ENCODE data around the gene VPS51.
"Not testable (repeated sequence)": the region's sequence is repeated elsewhere in the genome, so short reads cannot be mapped to it uniquely, and the experiment has no call there.

Gene VPS51

GRCh38 chr11:65108469-65109123, 12.6 kb downstream of the VPS51 start:
- DNase-seq, result no peak

GRCh38 chr11:65109231-65110198, 13.5 kb downstream of the VPS51 start:
- DNase-seq, result no peak

GRCh38 chr11:65110354-65110861, 14.4 kb downstream of the VPS51 start:
- peak; percentile 99 for DNase-seq

GRCh38 chr11:65111159-65111743, 15.2 kb downstream of the VPS51 start:
- DNase-seq, result no peak

GRCh38 chr11:65111744-65112545, 15.9 kb downstream of the VPS51 start, which contains the start of gene TM7SF2:
TSS of gene TM7SF2 (plus strand) at chr11:65111872. CDS start at chr11:65112016, 144 bp downstream.
- DNase-seq, result peak; percentile 96 to 97

GRCh38 chr11:65112546-65113360, 16.7 kb downstream of the VPS51 start:
- peak; percentile 76 to 80 for DNase-seq

- DNase-seq, result no peak
Observed at GRCh38 chr11:65113361-65113756, 17.3 kb downstream of the VPS51 start.

GRCh38 chr11:65113839-65114238, 17.8 kb downstream of the VPS51 start:
- no peak for DNase-seq

- DNase-seq, result no peak
Observed at GRCh38 chr11:65114538-65115171, 18.6 kb downstream of the VPS51 start.

GRCh38 chr11:65115361-65116082, 19.5 kb downstream of the VPS51 start:
- no peak for DNase-seq

- DNase-seq, result peak; percentile 62 to 70
Observed at GRCh38 chr11:65116370-65117205, 20.6 kb downstream of the VPS51 start.

- DNase-seq, result peak; percentile 100
Observed at GRCh38 chr11:65117206-65118096, 21.4 kb downstream of the VPS51 start, which contains the start of gene ZNHIT2. TSS of gene ZNHIT2 (minus strand) at chr11:65117701. CDS start at chr11:65117653, 48 bp downstream.

- DNase-seq, result no peak
Observed at GRCh38 chr11:65118097-65118837, 22.3 kb downstream of the VPS51 start.

- not testable (repeated sequence) for DNase-seq
Observed at GRCh38 chr11:65118891-65119669, 23.1 kb downstream of the VPS51 start.

- DNase-seq, result no peak
Observed at GRCh38 chr11:65119670-65119995, 23.6 kb downstream of the VPS51 start.

GRCh38 chr11:65120831-65121230, 24.8 kb downstream of the VPS51 start:
- no peak for DNase-seq

GRCh38 chr11:65121447-65121864, 25.4 kb downstream of the VPS51 start:
- peak in 1 of 2 experiments; percentile 44 for DNase-seq
